ENCODE data around the gene DNAJA2.

DNAJA2 gene

GRCh38 chr16:46974352-46974751 is 878 bp upstream of the DNAJA2 start:
- Histone ChIP-seq H3K9me2 (replicated peaks; ENCODE audit: control insufficient read depth, low read length) (no peaks in the 10 kb centered on the region), H3K79me2 (ENCODE audit: control insufficient read depth, low read length) (peaks cover 54% of the 10 kb centered on the region), H3K4me1 (ENCODE audit: control insufficient read depth, low read length) (peaks cover 37% of the 10 kb centered on the region), H3K36me3 (ENCODE audit: control insufficient read depth, low read length) (peaks cover 37% of the 10 kb centered on the region), H3K4me2 (ENCODE audit: low read length) (peak overlapping the region; percentile 89), H3K27me3 (ENCODE audit: control insufficient read depth, low read length) (no peaks in the 10 kb centered on the region), H3K9me3 (ENCODE audit: control insufficient read depth, insufficient read depth, low read length) (no peaks in the 10 kb centered on the region), H3K27ac (ENCODE audit: low read depth, low read length) (0 out of 2 replicates have a peak overlapping the region, but pooled peaks have one; percentile 69), H4K20me1 (ENCODE audit: control insufficient read depth, insufficient read depth, low read depth, low read length) (peaks cover 18% of the 10 kb centered on the region), H3F3A (ENCODE audit: control insufficient read depth, insufficient read depth) (peaks cover 5% of the 10 kb centered on the region; the same call in 1 of the 2 replicates), H3K4me3 (ENCODE audit: low read length) (peak overlapping the region; percentile 84)
- TF ChIP-seq, protein P1, sequence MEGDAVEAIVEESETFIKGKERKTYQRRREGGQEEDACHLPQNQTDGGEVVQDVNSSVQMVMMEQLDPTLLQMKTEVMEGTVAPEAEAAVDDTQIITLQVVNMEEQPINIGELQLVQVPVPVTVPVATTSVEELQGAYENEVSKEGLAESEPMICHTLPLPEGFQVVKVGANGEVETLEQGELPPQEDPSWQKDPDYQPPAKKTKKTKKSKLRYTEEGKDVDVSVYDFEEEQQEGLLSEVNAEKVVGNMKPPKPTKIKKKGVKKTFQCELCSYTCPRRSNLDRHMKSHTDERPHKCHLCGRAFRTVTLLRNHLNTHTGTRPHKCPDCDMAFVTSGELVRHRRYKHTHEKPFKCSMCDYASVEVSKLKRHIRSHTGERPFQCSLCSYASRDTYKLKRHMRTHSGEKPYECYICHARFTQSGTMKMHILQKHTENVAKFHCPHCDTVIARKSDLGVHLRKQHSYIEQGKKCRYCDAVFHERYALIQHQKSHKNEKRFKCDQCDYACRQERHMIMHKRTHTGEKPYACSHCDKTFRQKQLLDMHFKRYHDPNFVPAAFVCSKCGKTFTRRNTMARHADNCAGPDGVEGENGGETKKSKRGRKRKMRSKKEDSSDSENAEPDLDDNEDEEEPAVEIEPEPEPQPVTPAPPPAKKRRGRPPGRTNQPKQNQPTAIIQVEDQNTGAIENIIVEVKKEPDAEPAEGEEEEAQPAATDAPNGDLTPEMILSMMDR (IDR thresholded peaks at IDR 0.05; ENCODE audit: low read depth, low read length, poor library complexity, severe bottlenecking) = no peak
- no peak for TF ChIP-seq EZH2phosphoT487 (IDR thresholded peaks at IDR 0.05; ENCODE audit: borderline replicate concordance, low read length)

DNA sequence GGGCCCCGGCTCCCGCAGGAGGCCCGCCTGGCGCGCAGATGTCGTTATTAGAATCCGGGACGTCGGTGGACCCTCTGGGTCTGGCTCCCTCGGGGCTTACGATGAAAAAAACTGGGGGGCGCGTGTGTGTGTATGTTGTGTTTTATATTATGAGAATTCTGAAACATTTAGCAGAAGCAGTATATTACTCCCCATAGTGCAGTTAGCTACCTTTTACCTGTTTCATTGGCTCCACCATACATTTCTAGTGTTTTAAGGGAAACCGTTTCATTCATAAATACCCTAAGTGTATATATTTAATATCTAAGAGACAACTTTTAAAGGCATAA is 486 bp upstream of the DNAJA2 start:
- Histone ChIP-seq H3F3A (ENCODE audit: control insufficient read depth, insufficient read depth) (peaks cover 5% of the 10 kb centered on the region; the same call in 1 of the 2 replicates), H3K4me2 (ENCODE audit: low read length) (peak overlapping the region; percentile 89), H3K79me2 (ENCODE audit: control insufficient read depth, low read length) (peaks cover 58% of the 10 kb centered on the region), H3K4me1 (ENCODE audit: control insufficient read depth, low read length) (peaks cover 37% of the 10 kb centered on the region), H3K9me3 (ENCODE audit: control insufficient read depth, insufficient read depth, low read length) (no peaks in the 10 kb centered on the region), H4K20me1 (ENCODE audit: control insufficient read depth, insufficient read depth, low read depth, low read length) (peaks cover 18% of the 10 kb centered on the region), H3K9me2 (replicated peaks; ENCODE audit: control insufficient read depth, low read length) (no peaks in the 10 kb centered on the region), H3K36me3 (ENCODE audit: control insufficient read depth, low read length) (peaks cover 41% of the 10 kb centered on the region), H3K4me3 (ENCODE audit: low read length) (peak overlapping the region; percentile 84), H3K27ac (ENCODE audit: low read depth, low read length) (peak overlapping the region; percentile 69), H3K27me3 (ENCODE audit: control insufficient read depth, low read length) (no peaks in the 10 kb centered on the region)
- no peak for TF ChIP-seq EZH2phosphoT487 (IDR thresholded peaks at IDR 0.05; ENCODE audit: borderline replicate concordance, low read length)
- TF ChIP-seq, protein P1 (IDR thresholded peaks at IDR 0.05; ENCODE audit: low read depth, low read length, poor library complexity, severe bottlenecking) = no peak

DNA sequence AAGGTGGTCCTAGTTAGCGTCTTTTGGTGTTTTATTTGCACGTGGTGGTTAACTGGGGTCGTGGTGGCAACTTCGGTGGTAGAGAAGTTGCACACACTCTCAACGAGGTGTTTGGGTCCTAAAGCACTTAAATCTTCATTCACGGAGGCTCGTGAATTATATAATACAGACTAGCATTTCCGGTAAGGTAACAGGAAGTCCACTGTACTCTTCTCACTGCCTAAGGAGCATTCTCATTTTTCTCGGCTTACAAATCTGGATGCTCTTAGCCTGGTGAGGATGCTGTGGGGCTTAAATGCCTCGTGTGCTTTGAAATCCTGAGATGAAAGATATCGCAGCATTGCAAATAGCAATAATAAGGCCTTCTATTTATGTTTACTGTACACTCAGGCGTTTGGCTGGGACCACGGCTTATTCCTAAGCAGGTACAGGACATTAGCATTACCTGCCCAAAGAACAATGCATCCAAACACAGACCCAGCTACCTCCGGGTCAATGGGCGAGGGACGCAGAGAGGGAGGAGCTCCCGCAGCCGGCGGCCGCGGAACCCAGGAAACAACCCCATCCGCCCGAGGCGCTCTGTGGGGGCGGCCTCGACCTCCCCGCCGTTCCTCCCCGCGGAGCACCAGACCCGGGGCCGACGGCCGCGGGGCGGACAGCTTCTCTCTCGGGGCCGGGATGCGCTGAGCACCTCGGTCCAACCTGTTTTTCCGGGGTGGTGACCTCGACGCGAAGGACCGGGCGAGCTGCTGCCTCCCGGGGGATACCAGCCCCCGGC is 856 bp downstream of the DNAJA2 start:
- H3K9me3 ChIP-seq (ENCODE audit: control insufficient read depth, insufficient read depth, low read length) = no peaks in the 10 kb centered on the region
- H3K27ac ChIP-seq (ENCODE audit: low read depth, low read length) = peak overlapping the region; percentile 69
- TF ChIP-seq, protein P1 (IDR thresholded peaks at IDR 0.05; ENCODE audit: low read depth, low read length, poor library complexity, severe bottlenecking) = no peak
- no peak for TF ChIP-seq EZH2phosphoT487 (IDR thresholded peaks at IDR 0.05; ENCODE audit: borderline replicate concordance, low read length)
- H3F3A ChIP-seq (ENCODE audit: control insufficient read depth, insufficient read depth) = peaks cover 5% of the 10 kb centered on the region; the same call in 1 of the 2 replicates
- H4K20me1 ChIP-seq (ENCODE audit: control insufficient read depth, insufficient read depth, low read depth, low read length) = peaks cover 18% of the 10 kb centered on the region
- H3K4me1 ChIP-seq (ENCODE audit: control insufficient read depth, low read length) = peaks cover 37% of the 10 kb centered on the region
- H3K4me3 ChIP-seq (ENCODE audit: low read length) = peak overlapping the region; percentile 84
- H3K36me3 ChIP-seq (ENCODE audit: control insufficient read depth, low read length) = peaks cover 54% of the 10 kb centered on the region
- H3K79me2 ChIP-seq (ENCODE audit: control insufficient read depth, low read length) = peaks cover 72% of the 10 kb centered on the region
- no peaks in the 10 kb centered on the region for H3K27me3 ChIP-seq (ENCODE audit: control insufficient read depth, low read length)
- H3K4me2 ChIP-seq (ENCODE audit: low read length) = peak overlapping the region; percentile 89
- no peaks in the 10 kb centered on the region for H3K9me2 ChIP-seq (replicated peaks; ENCODE audit: control insufficient read depth, low read length)

Data from DOHH2 (cell line).